GM19467 (cell line): ENCODE results near the gene DOCK4.

Experiments
- ATAC-seq: cut with Tn5 transposase; IDR thresholded peaks from one replicate; pipeline ENCODE4 v1.9.1; 2021; ENCODE audit warnings: mild to moderate bottlenecking, moderate library complexity; ENCODE audit not compliant: unreplicated experiment

Gene DOCK4

GRCh38 chr7:112161253-112162141 is 44.7 kb downstream of the DOCK4 start:
- no peak for ATAC-seq

GRCh38 chr7:112160771-112161150 is 45.4 kb downstream of the DOCK4 start:
- no peak for ATAC-seq

GRCh38 chr7:112160130-112160770 is 45.9 kb downstream of the DOCK4 start:
- ATAC-seq: no peak

- no peak for ATAC-seq
Observed at GRCh38 chr7:112159351-112159750, 46.8 kb downstream of the DOCK4 start.

GRCh38 chr7:112157072-112157471 is 49.1 kb downstream of the DOCK4 start:
- ATAC-seq: no peak

GRCh38 chr7:112156412-112156811 is 49.8 kb downstream of the DOCK4 start:
- no peak for ATAC-seq

GRCh38 chr7:112154690-112155089 is 51.5 kb downstream of the DOCK4 start:
- no peak for ATAC-seq

- no peak for ATAC-seq
Observed at GRCh38 chr7:112152186-112152585, 54.0 kb downstream of the DOCK4 start.

- ATAC-seq: no peak
Observed at GRCh38 chr7:112150823-112151641, 55.2 kb downstream of the DOCK4 start.

GRCh38 chr7:112149734-112150133 is 56.5 kb downstream of the DOCK4 start:
- no peak for ATAC-seq

- no peak for ATAC-seq
Observed at GRCh38 chr7:112147793-112148361, 58.3 kb downstream of the DOCK4 start.

GRCh38 chr7:112145206-112145605 is 61.0 kb downstream of the DOCK4 start:
- ATAC-seq: no peak

- ATAC-seq: no peak
Observed at GRCh38 chr7:112144284-112145059, 61.7 kb downstream of the DOCK4 start.

- ATAC-seq: no peak
Observed at GRCh38 chr7:112143582-112143981, 62.6 kb downstream of the DOCK4 start.

GRCh38 chr7:112143136-112143535 is 63.1 kb downstream of the DOCK4 start:
- ATAC-seq: no peak

- no peak for ATAC-seq
Observed at GRCh38 chr7:112140600-112140999, 65.6 kb downstream of the DOCK4 start.

- ATAC-seq: no peak
Observed at GRCh38 chr7:112138938-112139337, 67.3 kb downstream of the DOCK4 start.

- no peak for ATAC-seq
Observed at GRCh38 chr7:112138325-112138852, 67.8 kb downstream of the DOCK4 start.

- ATAC-seq: no peak
Observed at GRCh38 chr7:112137141-112138101, 68.8 kb downstream of the DOCK4 start.
